Choroid plexus epithelial cell (primary cell): ENCODE measurements around the gene CCR4.
"Not testable (repeated sequence)": the region's sequence is repeated elsewhere in the genome, so short reads cannot be mapped to it uniquely, and the experiment has no call there.

ENCODE experiments used
- DNase-seq: peaks from one replicate; pipeline ENCODE4 v3.0.0-alpha.2; 2010; ENCODE audit warnings: low read depth
- H3K4me3 ChIP-seq: 2 replicates; pipeline ENCODE4 v1.5.1; 2011; ENCODE audit warnings: low read depth, mild to moderate bottlenecking, control low read depth, low read length, moderate library complexity
- TF ChIP-seq, protein P1 (sequence below): conservative IDR thresholded peaks from 2 replicates; pipeline ENCODE4 v1.5.1; 2011; ENCODE audit warnings: low read depth, mild to moderate bottlenecking, control low read depth, inconsistent platforms, low read length, moderate library complexity

CCR4 gene

DNA sequence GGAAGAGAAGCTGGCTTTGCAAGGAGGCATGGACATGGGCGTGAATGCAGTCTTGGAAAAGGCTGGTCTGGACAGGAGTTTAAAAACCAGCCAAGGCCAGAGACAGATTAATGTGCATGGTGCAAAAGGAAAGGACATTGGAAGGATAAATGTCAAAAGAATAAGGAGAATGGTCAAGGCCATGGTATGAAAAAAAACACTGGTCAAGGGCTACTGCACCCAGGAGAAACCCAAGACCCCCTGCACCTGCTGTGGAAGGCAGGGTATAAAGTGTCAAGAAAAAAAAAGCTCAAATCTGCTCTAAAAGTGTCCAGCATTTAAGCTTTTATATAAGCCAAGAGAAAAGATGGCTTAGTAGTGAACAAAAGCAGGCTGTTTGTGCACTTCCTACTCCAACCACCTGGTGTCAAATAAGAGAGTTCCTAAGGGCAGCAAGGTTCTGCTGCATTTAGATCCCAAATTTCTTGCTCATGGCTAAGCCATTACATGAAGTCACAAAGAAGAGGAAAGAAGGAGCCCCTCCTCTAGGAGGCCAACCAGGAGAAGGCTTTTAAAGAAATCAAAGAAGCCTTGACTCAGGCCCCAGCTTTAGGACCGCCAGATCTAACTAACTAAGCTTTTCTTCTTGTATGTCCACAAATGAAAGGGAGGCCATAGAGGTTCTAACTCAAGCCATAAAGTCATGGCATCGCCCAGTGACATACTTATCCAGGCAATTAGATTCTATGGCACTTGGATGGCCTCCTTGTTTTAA is 16.9 kb downstream of the CCR4 start:
- TF ChIP-seq, protein P1, sequence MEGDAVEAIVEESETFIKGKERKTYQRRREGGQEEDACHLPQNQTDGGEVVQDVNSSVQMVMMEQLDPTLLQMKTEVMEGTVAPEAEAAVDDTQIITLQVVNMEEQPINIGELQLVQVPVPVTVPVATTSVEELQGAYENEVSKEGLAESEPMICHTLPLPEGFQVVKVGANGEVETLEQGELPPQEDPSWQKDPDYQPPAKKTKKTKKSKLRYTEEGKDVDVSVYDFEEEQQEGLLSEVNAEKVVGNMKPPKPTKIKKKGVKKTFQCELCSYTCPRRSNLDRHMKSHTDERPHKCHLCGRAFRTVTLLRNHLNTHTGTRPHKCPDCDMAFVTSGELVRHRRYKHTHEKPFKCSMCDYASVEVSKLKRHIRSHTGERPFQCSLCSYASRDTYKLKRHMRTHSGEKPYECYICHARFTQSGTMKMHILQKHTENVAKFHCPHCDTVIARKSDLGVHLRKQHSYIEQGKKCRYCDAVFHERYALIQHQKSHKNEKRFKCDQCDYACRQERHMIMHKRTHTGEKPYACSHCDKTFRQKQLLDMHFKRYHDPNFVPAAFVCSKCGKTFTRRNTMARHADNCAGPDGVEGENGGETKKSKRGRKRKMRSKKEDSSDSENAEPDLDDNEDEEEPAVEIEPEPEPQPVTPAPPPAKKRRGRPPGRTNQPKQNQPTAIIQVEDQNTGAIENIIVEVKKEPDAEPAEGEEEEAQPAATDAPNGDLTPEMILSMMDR: no peak
- DNase-seq: no peak
- no peak overlapping the region for H3K4me3 ChIP-seq

DNA sequence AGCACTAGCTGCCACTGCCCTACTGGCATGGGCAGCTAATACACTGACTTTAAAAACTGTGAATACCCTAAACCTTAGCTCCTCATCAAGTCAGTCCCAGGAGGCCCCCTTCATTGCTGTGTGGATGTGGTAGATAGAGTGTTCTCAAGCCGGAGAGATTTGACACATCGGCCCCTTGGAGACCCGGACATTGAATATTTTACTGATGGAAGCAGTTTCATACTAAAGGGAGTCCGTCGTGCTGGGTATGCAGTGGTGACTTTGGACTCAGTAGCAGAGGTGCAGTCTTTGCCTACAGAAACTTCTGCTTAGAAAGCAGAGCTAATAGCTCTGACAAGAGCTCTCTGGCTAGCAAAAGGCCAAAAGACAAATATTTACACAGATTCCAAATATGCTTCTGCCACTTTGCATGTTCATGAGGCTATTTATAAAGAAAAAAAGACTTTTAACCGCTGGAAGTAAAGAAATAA is 17.5 kb downstream of the CCR4 start:
- TF ChIP-seq, protein P1: no peak
- DNase-seq: no peak
- H3K4me3 ChIP-seq: no peak overlapping the region

DNA sequence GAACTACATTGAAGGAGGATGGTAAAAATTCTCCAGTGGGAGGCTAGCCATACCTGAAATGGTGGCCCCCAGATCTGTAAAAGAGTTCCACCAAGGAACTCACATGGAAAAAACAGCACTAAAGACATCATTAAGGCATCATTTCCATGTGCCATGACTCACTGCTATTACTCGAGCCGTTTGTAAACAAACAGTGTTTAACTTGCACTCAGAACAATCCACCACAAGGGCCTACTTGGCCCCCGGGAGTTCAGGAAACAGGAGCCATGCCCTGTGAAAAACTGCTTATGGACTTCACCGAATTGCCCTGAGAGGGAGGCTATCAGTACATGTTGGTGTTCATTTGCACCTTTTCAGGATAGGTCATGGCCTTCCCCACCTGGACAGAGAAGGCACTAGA is 18.2 kb downstream of the CCR4 start:
- no peak overlapping the region for H3K4me3 ChIP-seq
- TF ChIP-seq, protein P1: no peak
- DNase-seq: peak; percentile 22

DNA sequence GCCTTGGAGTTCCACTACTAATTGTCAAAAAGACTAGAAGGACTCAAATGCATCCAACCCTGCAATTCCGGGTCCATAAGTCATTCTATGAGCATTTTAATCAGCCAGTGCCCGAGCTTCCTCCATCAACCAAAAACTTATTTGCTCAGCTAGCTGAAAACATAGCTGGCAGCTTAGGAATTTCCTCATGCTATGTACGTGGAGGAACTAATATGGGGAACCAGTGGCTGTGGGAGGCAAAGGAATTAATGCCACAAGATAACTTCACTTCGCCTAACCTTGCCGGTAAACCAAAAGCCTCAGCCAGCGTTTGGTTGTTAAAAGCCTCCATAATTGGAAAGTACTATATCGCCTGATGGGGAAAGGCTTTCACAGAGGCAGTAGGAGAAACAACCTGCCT is 19.8 kb downstream of the CCR4 start:
- DNase-seq, H3K4me3 ChIP-seq: not testable (repeated sequence)

DNA sequence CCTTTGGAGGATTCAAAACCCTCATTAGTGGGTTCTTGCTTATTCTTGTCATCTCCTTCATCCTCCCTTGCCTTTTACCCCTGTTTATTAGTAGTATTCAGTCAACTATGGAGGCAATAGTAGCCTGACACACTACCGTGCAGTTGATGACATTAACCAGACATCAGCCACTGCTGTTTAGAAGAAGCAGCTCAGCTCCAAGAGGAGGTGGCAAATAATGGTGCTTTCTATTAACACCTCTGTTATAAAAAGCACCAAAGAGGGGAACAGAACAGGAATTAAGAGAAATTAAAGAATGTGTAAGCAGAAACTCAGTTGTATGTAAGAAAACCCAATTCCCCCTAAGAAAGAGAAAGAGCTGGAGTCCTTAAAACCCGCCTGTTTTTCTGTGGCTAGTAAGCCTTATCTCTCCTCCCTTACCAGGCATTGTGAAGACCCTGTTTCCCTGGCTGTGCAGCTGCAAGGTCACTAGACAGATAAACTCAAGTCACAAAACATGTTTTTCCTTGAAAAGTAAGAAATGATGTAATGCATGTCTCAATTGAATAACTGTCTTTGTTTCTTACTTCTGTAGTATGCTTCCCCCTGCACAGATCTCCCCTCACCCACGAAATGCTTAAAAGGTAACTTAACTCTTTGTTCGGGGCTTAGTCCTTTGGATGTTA is 21.2 kb downstream of the CCR4 start:
- H3K4me3 ChIP-seq: no peak overlapping the region
- no peak for DNase-seq
- TF ChIP-seq, protein P1: no peak

DNA sequence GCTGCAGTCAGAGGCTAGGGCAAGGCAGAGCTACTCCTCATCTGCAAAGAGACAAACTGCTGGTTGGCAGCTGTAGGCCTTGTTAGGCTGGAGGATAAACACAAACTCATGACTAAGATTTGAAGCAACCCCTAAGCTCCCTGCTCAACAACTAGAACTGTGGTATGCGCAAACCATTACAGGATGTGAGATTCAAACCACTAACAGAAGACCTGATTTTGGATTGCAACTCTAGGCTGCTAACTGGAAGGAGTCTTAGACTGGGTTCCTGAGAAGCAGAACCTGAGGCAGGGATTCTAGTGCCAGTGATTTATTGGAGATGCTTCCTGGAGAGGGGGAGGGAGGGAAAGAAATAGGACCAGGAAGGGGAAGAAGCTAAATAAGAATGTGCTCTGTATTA is 22.5 kb downstream of the CCR4 start:
- peak; percentile 50 for DNase-seq
- H3K4me3 ChIP-seq: no peak overlapping the region
- TF ChIP-seq, protein P1: no peak

GRCh38 chr3:32975891-32976595 is 24.6 kb downstream of the CCR4 start:
- no peak for DNase-seq
- no peak overlapping the region for H3K4me3 ChIP-seq
- TF ChIP-seq, protein P1: no peak
